Vagina (tissue), 2 donors: ENCODE measurements around the gene MYH8. TPM values are rescaled to one million over a fixed set of nuclear protein-coding genes. Genes with fewer than 3 reads are reported as not detected.

Experiments used
- DNase-seq, 2 donors: peaks; one replicate each; pipeline ENCODE4 v3.0.0-alpha.2; 2017; ENCODE audit errors: extremely low spot score in 2 of 2
- H3K27ac ChIP-seq: fragments of 200-600 bp; sonication (generic); one replicate; pipeline ENCODE4 v1.5.1; 2019
- H3K27me3 ChIP-seq: fragments of 200-600 bp; sonication (generic); one replicate; pipeline ENCODE4 v1.5.1; 2019
- H3K36me3 ChIP-seq, 2 donors: fragments of 200-600 bp; sonication (generic); one replicate each; pipeline ENCODE4 v1.5.1; 2017 to 2019
- H3K4me1 ChIP-seq: fragments of 200-600 bp; sonication (generic); one replicate; pipeline ENCODE4 v1.5.1; 2019
- H3K4me3 ChIP-seq, 2 donors: fragments of 200-600 bp; sonication (generic); 1 replicate in 1 of 2; 2 replicates in 1 of 2; pipeline ENCODE4 v1.5.1; 2016 to 2019
- H3K9me3 ChIP-seq: fragments of 200-600 bp; sonication (generic); one replicate; pipeline ENCODE4 v1.5.1; 2019
- POLR2A ChIP-seq, 2 donors: fragments of 450-650 bp; IDR thresholded peaks; one replicate each; pipeline ENCODE4 v1.6.1; 2017; ENCODE audit warnings: antibody characterized with exemption in 2 of 2, mild to moderate bottlenecking in 2 of 2, moderate library complexity in 2 of 2
- POLR2AphosphoS5 ChIP-seq, 2 donors: sonication (generic); formaldehyde crosslinking; IDR thresholded peaks; one replicate each; pipeline ENCODE4 v1.9.0; 2017; ENCODE audit warnings: antibody characterized with exemption in 2 of 2, mild to moderate bottlenecking in 2 of 2, low read depth in 1 of 2; ENCODE audit not compliant: insufficient read depth in 1 of 2
- intact Hi-C: fragments of 100-400 bp; cut with DNase I; formaldehyde crosslinking; loops from one replicate; pipeline ENCODE4 v1.15.1; 2023
- total RNA-seq: library from RNA; depleted of rRNA; stranded (reverse); fragments of >200 nt; gene quantifications from one replicate; pipeline ENCODE4 v1.2.3, GENCODE V29; 2016
- TF ChIP-seq, protein P1 (sequence below), 3 experiments: fragments of 450-650 bp in 2 of 3; fragments of 200-600 bp in 1 of 3; sonication (generic) in 1 of 3; IDR thresholded peaks; one replicate each; pipeline ENCODE4 v1.5.1; 2017 to 2019; ENCODE audit warnings: antibody characterized with exemption in 3 of 3, mild to moderate bottlenecking in 2 of 3, moderate library complexity in 2 of 3

The MYH8 gene
- total RNA-seq, 1 donor from 2014 or later: not detected

DNA sequence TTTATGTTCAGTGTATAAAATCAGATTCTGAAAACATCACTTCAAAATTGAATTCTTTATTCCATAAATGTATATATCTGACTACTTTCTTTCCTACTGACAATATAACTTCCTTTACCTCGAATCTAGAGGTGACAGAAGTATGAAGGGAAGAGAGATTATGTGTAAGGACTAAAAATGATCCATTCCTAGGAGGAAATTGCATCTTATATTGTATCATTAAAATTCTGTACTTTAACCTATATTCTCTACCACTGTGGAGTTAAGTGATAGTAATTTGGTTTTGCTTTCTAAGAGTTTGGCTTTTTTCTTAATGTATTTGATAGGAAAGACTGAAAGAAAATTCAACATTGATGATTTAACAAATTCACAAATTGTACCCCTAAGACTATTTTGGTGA is 36.2 kb upstream of the MYH8 start:
- TF ChIP-seq, protein P1, sequence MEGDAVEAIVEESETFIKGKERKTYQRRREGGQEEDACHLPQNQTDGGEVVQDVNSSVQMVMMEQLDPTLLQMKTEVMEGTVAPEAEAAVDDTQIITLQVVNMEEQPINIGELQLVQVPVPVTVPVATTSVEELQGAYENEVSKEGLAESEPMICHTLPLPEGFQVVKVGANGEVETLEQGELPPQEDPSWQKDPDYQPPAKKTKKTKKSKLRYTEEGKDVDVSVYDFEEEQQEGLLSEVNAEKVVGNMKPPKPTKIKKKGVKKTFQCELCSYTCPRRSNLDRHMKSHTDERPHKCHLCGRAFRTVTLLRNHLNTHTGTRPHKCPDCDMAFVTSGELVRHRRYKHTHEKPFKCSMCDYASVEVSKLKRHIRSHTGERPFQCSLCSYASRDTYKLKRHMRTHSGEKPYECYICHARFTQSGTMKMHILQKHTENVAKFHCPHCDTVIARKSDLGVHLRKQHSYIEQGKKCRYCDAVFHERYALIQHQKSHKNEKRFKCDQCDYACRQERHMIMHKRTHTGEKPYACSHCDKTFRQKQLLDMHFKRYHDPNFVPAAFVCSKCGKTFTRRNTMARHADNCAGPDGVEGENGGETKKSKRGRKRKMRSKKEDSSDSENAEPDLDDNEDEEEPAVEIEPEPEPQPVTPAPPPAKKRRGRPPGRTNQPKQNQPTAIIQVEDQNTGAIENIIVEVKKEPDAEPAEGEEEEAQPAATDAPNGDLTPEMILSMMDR (IDR thresholded peaks at IDR 0.05): no peak
- TF ChIP-seq POLR2A (IDR thresholded peaks at IDR 0.05) (no peak), POLR2AphosphoS5 (IDR thresholded peaks at IDR 0.05; ENCODE audit: insufficient read depth in 1 of 2, low read depth in 1 of 2) (no peak)
- H3K27me3 ChIP-seq: no peaks in the 10 kb centered on the region
- DNase-seq: no peak
- H3K9me3 ChIP-seq: no peaks in the 10 kb centered on the region
- intact Hi-C loops: no loop called here
- H3K4me3 ChIP-seq: no peak overlapping the region
- no peak overlapping the region for H3K27ac ChIP-seq
- no peaks in the 10 kb centered on the region for H3K4me1 ChIP-seq
- no peaks in the 10 kb centered on the region for H3K36me3 ChIP-seq

DNA sequence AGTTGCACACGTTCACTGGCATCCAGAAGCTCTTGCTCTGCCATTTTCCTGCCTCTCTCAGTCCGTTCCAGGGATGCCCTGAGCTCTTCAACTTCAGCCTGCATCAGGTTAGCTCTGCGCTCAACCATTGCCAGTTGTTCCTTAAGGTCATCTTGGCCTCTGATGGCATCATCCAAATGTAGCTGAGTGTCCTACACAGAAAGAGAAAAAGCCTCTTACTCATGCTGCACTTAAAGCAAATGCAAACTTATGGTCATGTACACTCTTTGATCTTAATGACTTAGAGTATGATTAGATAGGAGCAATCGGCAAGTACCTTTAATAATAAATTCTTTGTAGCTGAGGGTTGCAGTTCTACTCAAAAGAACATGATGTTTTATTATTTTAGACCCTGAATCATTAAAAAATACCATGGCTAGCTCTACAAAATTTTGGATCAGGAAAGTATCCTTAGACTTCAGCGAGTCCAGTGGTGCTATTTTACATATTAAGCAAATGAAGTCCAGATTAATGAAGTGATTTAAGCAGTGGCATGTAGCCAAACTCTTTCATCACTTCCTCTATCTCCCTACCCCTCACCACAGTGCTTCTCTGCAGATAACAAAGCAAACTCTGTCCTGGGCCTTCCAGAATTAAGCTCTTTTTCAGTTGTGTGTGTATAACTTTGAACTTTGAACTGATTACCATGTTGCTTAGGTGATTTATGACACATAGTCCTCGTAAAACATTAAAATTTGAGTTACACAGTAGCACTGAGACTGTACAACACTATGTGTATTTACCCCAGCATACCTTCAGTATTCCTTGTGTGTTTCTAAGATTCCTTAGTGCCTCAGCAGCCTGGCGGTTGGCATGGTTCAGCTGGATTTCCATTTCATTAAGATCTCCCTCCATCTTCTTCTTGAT is 25.5 kb upstream of the MYH8 start:
- no peaks in the 10 kb centered on the region for H3K9me3 ChIP-seq
- no peaks in the 10 kb centered on the region for H3K36me3 ChIP-seq
- no peaks in the 10 kb centered on the region for H3K27me3 ChIP-seq
- intact Hi-C loops: no loop called here
- no peaks in the 10 kb centered on the region for H3K4me1 ChIP-seq
- no peak overlapping the region for H3K4me3 ChIP-seq
- no peak for DNase-seq
- no peak overlapping the region for H3K27ac ChIP-seq
- TF ChIP-seq, protein P1 (IDR thresholded peaks at IDR 0.05): no peak
- TF ChIP-seq POLR2AphosphoS5 (IDR thresholded peaks at IDR 0.05; ENCODE audit: insufficient read depth in 1 of 2, low read depth in 1 of 2): no peak
- TF ChIP-seq POLR2A (IDR thresholded peaks at IDR 0.05): no peak

DNA sequence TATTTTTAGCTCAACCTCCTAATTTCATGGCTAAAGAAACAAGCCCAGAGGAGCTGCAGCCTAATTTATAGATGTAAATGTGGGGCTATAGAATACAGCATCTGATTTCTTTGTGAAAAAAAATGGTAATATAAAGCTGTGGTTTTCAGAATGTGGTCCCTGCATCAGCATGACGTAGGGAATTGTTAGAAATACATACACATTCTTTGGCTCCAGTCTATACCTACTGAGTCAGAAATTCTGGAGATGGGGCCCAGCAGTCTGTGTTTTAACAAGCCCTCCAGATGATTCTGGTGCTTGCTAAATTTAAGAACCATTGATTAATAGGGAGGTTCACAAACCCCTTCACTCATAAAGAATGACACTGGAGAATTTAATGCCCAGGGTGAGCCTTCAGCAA is 18.1 kb upstream of the MYH8 start:
- DNase-seq: no peak
- Histone ChIP-seq H3K9me3 (no peaks in the 10 kb centered on the region), H3K36me3 (no peaks in the 10 kb centered on the region), H3K4me1 (no peaks in the 10 kb centered on the region), H3K27me3 (no peaks in the 10 kb centered on the region), H3K27ac (no peak overlapping the region), H3K4me3 (no peak overlapping the region)
- TF ChIP-seq, protein P1 (IDR thresholded peaks at IDR 0.05): no peak
- TF ChIP-seq POLR2A (IDR thresholded peaks at IDR 0.05) (no peak), POLR2AphosphoS5 (IDR thresholded peaks at IDR 0.05; ENCODE audit: insufficient read depth in 1 of 2, low read depth in 1 of 2) (no peak)
- intact Hi-C loops: no loop called here

DNA sequence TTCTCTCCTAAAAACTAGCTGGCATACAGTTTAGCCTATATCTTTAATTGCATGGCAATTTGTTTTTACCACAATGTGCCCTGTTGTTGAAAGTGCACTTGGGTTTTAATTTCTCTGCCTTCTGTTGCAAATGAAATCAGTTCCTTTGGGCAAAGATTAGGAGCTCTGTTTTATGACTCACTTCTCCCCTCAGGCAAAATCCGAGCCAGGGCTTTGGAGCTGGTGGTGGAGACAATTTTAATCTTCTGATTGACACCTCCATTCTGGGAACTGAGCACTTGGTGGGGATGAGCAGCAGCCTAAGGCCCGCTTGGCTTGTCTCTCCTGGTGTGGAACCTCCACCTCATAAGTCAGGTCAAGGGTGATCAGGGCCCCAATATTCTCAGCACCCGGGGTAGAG is 13.3 kb upstream of the MYH8 start:
- intact Hi-C loops: no loop called here
- Histone ChIP-seq H3K36me3 (no peaks in the 10 kb centered on the region), H3K27ac (no peak overlapping the region), H3K4me3 (no peak overlapping the region), H3K4me1 (no peaks in the 10 kb centered on the region), H3K9me3 (no peaks in the 10 kb centered on the region), H3K27me3 (no peaks in the 10 kb centered on the region)
- DNase-seq: no peak
- TF ChIP-seq, protein P1 (IDR thresholded peaks at IDR 0.05): no peak
- TF ChIP-seq POLR2AphosphoS5 (IDR thresholded peaks at IDR 0.05; ENCODE audit: insufficient read depth in 1 of 2, low read depth in 1 of 2) (no peak), POLR2A (IDR thresholded peaks at IDR 0.05) (no peak)

DNA sequence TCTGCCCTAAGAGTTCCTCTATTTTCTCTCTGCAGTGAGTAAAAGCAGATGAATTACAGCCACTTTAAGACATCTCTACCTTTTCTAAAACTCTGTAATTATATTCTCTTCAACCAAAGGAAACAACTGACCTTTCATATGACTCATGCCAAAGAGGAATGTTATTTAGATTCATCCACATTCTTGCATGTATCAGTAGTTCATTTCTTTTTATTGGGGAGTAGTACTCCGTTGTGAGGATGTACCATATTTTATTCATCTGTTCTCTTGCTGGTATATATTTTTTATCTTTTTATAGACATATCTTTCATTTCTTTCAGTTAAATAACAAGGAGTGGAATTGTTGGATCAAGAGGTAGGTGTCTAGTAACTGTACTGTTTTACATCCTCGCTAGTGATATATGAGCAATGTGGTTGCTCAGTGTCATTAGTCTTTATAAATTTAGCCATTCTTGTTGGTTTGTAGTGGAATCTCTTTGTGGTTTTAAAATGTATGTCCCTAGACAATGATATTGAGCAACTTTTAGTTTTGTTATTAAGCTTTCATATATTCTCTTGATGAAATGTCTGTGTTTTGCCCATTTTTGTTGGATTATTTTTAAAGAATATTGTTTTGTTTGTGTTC is 7.8 kb upstream of the MYH8 start:
- Histone ChIP-seq H3K9me3 (no peaks in the 10 kb centered on the region), H3K4me3 (no peak overlapping the region), H3K36me3 (no peaks in the 10 kb centered on the region), H3K27me3 (no peaks in the 10 kb centered on the region), H3K4me1 (no peaks in the 10 kb centered on the region), H3K27ac (no peak overlapping the region)
- DNase-seq: no peak
- intact Hi-C loops: no loop called here
- TF ChIP-seq, protein P1 (IDR thresholded peaks at IDR 0.05): no peak
- TF ChIP-seq POLR2AphosphoS5 (IDR thresholded peaks at IDR 0.05; ENCODE audit: insufficient read depth in 1 of 2, low read depth in 1 of 2) (no peak), POLR2A (IDR thresholded peaks at IDR 0.05) (no peak)
